K562 (cell line): ENCODE data around the gene GLT8D2. TPM values are rescaled to one million over a fixed set of nuclear protein-coding genes. Genes with fewer than 3 reads are reported as not detected.

Experiments
- ADNP ChIP-seq: fragments of 200-800 bp; sonication (Bioruptor generic); IDR thresholded peaks from 2 replicates; pipeline ENCODE4 v1.6.1; 2016; ENCODE audit warnings: missing genetic modification characterization, missing compliant biosample characterization
- ARID3B ChIP-seq: fragments of 250-450 bp; sonication (Bioruptor Pico); IDR thresholded peaks from 2 replicates; pipeline ENCODE4 v1.4.0; 2020; ENCODE audit warnings: borderline replicate concordance
- ASH1L ChIP-seq: fragments of 450-650 bp; IDR thresholded peaks from 2 replicates; pipeline ENCODE4 v1.6.1; 2018; ENCODE audit warnings: borderline replicate concordance, mild to moderate bottlenecking, low read depth; ENCODE audit not compliant: partially characterized antibody
- COPS2 ChIP-seq: fragments of 450-650 bp; conservative IDR thresholded peaks from 2 replicates; pipeline ENCODE4 v1.6.1; 2016; ENCODE audit warnings: mild to moderate bottlenecking, moderate library complexity
- CREB3L1 ChIP-seq: fragments of 450-650 bp; IDR thresholded peaks from 2 replicates; pipeline ENCODE4 v1.6.1; 2014; ENCODE audit warnings: low read depth, mild to moderate bottlenecking, moderate library complexity, borderline replicate concordance
- E2F5 ChIP-seq: sonication (generic); formaldehyde crosslinking; IDR thresholded peaks from 2 replicates; pipeline ENCODE4 v1.8.0; 2022; ENCODE audit warnings: mild to moderate bottlenecking, missing genetic modification reagents
- ELF1 ChIP-seq: fragments of 200-800 bp; sonication (Bioruptor generic); IDR thresholded peaks from 2 replicates; pipeline ENCODE4 v1.6.1; 2016; ENCODE audit warnings: missing genetic modification characterization, missing compliant biosample characterization
- ETV6 ChIP-seq, 3 experiments: fragments of 150-350 bp in 1 of 3; sonication (generic) in 1 of 3; formaldehyde crosslinking in 1 of 3; IDR thresholded peaks; 2 replicates each; pipeline versions ENCODE4 v1.6.1 to v1.8.0; 2014 to 2022; ENCODE audit warnings: borderline replicate concordance in 2 of 3, low read depth in 2 of 3, antibody characterized with exemption in 1 of 3, low read length in 1 of 3, mild to moderate bottlenecking in 1 of 3, missing genetic modification reagents in 1 of 3
- FOXP1 ChIP-seq: sonication (generic); formaldehyde crosslinking; IDR thresholded peaks from 2 replicates; pipeline ENCODE4 v1.8.0; 2022; ENCODE audit warnings: mild to moderate bottlenecking, missing genetic modification reagents
- MEF2A ChIP-seq: IDR thresholded peaks from 2 replicates; pipeline ENCODE4 v1.6.1; 2011; ENCODE audit warnings: low read depth, mild to moderate bottlenecking, low read length, moderate library complexity; ENCODE audit not compliant: control insufficient read depth
- NFRKB ChIP-seq: fragments of 450-650 bp; IDR thresholded peaks from 2 replicates; pipeline ENCODE4 v1.6.1; 2016; ENCODE audit warnings: low read depth
- NONO ChIP-seq, 2 experiments: fragments of 200-400 bp in 1 of 2; fragments of 450-650 bp in 1 of 2; formaldehyde crosslinking in 1 of 2; IDR thresholded peaks; 2 replicates each; pipeline ENCODE4 v1.6.1; 2017; ENCODE audit warnings: low read depth in 2 of 2, mild to moderate bottlenecking in 2 of 2, moderate library complexity in 2 of 2, low read length in 1 of 2
- TBP ChIP-seq: optimal IDR thresholded peaks from 2 replicates; pipeline ENCODE3; 2011; ENCODE audit warnings: low read depth, low read length, improper control_type of control experiment
- THRAP3 ChIP-seq: fragments of 450-650 bp; IDR thresholded peaks from 2 replicates; pipeline ENCODE4 v1.6.1; 2016; ENCODE audit warnings: mild to moderate bottlenecking, inconsistent platforms, borderline replicate concordance
- ZFP1 ChIP-seq: fragments of 450-650 bp; formaldehyde crosslinking; IDR thresholded peaks from 2 replicates; pipeline ENCODE4 v1.4.0; 2020; ENCODE audit warnings: mild to moderate bottlenecking, mixed read lengths
- ZFX ChIP-seq: sonication (generic); formaldehyde crosslinking; IDR thresholded peaks from 2 replicates; pipeline ENCODE4 v1.8.0; 2022; ENCODE audit warnings: mild to moderate bottlenecking, missing genetic modification reagents, moderate library complexity
- ZKSCAN1 ChIP-seq: fragments of 150-350 bp; IDR thresholded peaks from 2 replicates; pipeline ENCODE4 v1.6.1; 2016; ENCODE audit warnings: low read depth, low read length
- ZNF175 ChIP-seq: fragments of 200-800 bp; sonication (Bioruptor generic); IDR thresholded peaks from 2 replicates; pipeline ENCODE4 v1.6.1; 2016; ENCODE audit warnings: low read depth, mild to moderate bottlenecking, missing genetic modification characterization, missing compliant biosample characterization
- ZNF395 ChIP-seq: fragments of 200-800 bp; sonication (Bioruptor generic); IDR thresholded peaks from 2 replicates; pipeline ENCODE4 v1.6.1; 2017; ENCODE audit warnings: missing genetic modification characterization, missing compliant biosample characterization
- polyA plus RNA-seq, 8 experiments: library from polyadenylated mRNA; depleted of rRNA in 4 of 8; stranded (reverse) in 5 of 8; unstranded in 3 of 8; fragments of >200 nt; fragmentation: Nextera tagmentation in 2 of 8; fragmentation: Illumina TruSeq in 1 of 8; extraction: Ambion mirVana in 2 of 8; extraction: Trizol in 1 of 8; gene quantifications; 2 replicates each; pipeline versions ENCODE4 v1.2.1 to v1.2.3, GENCODE V29; 2011 to 2014; ENCODE audit warnings: inconsistent platforms in 1 of 8, missing spikeins in 1 of 8
- total RNA-seq, 7 experiments: library from RNA; depleted of rRNA in 6 of 7; stranded (reverse); fragments of >200 nt in 6 of 7; fragmentation: Illumina TruSeq in 2 of 7; extraction: Trizol in 2 of 7; gene quantifications; 2 replicates each; pipeline versions ENCODE4 v1.2.1 to v1.2.3, GENCODE V29; 2011 to 2021; ENCODE audit warnings: low replicate concordance in 1 of 7

GLT8D2 gene
- total and polyA plus RNA-seq, 9 of the 15 experiments (the other 6 are each of a cell fraction or from before 2014, with no cell fraction given) = 0.18 to 0.27 (median 0.18) TPM; not detected in 6

GRCh38 chr12:103965590-103966504 is 84.1 kb downstream of the GLT8D2 start, which contains the start of gene TDG (continued):
- TF ChIP-seq ETV6 (IDR thresholded peaks at IDR 0.05; ENCODE audit: borderline replicate concordance in 1 of 2, low read depth in 2 of 2, low read length in 1 of 2) (no peak), ETV6 (CRISPR knock-in tag; IDR thresholded peaks at IDR 0.05; ENCODE audit: borderline replicate concordance) (no peak; the same call in 1 of the 2 replicates), E2F5 (CRISPR knock-in tag) (0 out of 2 replicates have a peak, but pooled peaks have one; percentile 21), COPS2 (no peak), ZFP1 (CRISPR knock-in tag) (no peak), CREB3L1 (peak; percentile 76; the same call in 1 of the 2 replicates), THRAP3 (no peak), ZKSCAN1 (0 out of 2 replicates have a peak, but pooled peaks have one; percentile 34), NFRKB (peak; percentile 73; the same call in 1 of the 2 replicates), ASH1L (peak; percentile 71), ZFX (peak; percentile 93), MEF2A (no peak), ELF1 (peak; percentile 92), FOXP1 (CRISPR knock-in tag) (peak; percentile 56; the same call in 1 of the 2 replicates), ZNF175 (CRISPR knock-in tag) (no peak), ADNP (no peak), ZNF395 (CRISPR knock-in tag) (no peak; the same call in 1 of the 2 replicates), TBP (peak; percentile 79), NONO (IDR thresholded peaks at IDR 0.05; ENCODE audit: low read depth in 2 of 2, low read length in 1 of 2) (peak; percentile 51 to 79; a peak in 3 of 4 replicates), ARID3B (CRISPR knock-in tag) (0 out of 2 replicates have a peak, but pooled peaks have one; percentile 12)
